ENCODE data around the gene KAZN.

DNA sequence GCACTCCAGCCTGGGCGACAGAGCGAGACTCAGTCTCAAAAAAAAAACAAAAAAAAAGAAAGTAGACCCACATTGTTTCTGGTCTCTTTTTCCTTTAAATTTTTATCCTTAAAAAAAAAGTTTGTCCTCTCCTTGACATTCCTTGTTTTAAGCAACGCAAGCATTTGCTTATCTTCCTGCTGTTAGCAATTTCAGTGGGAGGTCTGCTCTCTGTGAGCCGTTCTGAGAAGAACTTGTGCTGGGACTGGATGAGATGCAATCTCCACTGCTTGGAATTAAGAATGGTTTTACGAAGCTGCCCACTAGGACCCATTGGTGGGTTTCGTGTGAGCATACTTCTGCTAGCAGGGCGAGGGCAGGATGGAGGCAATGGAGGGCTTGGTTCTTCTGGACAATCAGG lies 329.9 kb downstream of the KAZN start:
- TF ChIP-seq, protein P1, sequence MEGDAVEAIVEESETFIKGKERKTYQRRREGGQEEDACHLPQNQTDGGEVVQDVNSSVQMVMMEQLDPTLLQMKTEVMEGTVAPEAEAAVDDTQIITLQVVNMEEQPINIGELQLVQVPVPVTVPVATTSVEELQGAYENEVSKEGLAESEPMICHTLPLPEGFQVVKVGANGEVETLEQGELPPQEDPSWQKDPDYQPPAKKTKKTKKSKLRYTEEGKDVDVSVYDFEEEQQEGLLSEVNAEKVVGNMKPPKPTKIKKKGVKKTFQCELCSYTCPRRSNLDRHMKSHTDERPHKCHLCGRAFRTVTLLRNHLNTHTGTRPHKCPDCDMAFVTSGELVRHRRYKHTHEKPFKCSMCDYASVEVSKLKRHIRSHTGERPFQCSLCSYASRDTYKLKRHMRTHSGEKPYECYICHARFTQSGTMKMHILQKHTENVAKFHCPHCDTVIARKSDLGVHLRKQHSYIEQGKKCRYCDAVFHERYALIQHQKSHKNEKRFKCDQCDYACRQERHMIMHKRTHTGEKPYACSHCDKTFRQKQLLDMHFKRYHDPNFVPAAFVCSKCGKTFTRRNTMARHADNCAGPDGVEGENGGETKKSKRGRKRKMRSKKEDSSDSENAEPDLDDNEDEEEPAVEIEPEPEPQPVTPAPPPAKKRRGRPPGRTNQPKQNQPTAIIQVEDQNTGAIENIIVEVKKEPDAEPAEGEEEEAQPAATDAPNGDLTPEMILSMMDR (conservative IDR thresholded peaks at IDR 0.05 in 1 of 2, IDR thresholded peaks at IDR 0.05 in 1 of 2; ENCODE audit: low read depth in 1 of 2, low read length in 2 of 2), result no peak
- TF ChIP-seq EZH2 (IDR thresholded peaks at IDR 0.05; ENCODE audit: low read length, missing control alignments), result no peak

All from fibroblast of lung (primary cell).